GM12878 (cell line): Measurements from ENCODE around the gene SYNPO. TPM values are rescaled to one million over a fixed set of nuclear protein-coding genes. Genes with fewer than 3 reads are reported as not detected.

Experiments
- ATAC-seq: fragments of 200-7000 bp; cut with Tn5 transposase; 3 replicates; pipeline ENCODE4 v1.9.1; 2020; ENCODE audit warnings: mild to moderate bottlenecking, moderate library complexity
- BruUV-seq: library from RNA; stranded (reverse); fragments of 400-500 nt; replicated peaks from 2 replicates; lab custom pipeline; 2021; lab: Mats Ljungman, UMichigan
- CTCF ChIA-PET: fragments of 300-600 bp; sonication (Branson Sonifier 250); formaldehyde crosslinking; extraction: SDS; loops from one replicate; lab custom pipeline; 2021; ENCODE audit warnings: inconsistent platforms; lab: Yijun Ruan, JAX
- POLR2A ChIA-PET: fragments of 350-600 bp; formaldehyde crosslinking; extraction: SDS; loops from one replicate; lab custom pipeline; 2021; ENCODE audit warnings: inconsistent platforms; lab: Charles Lee
- RAD21 ChIA-PET: fragments of 300-600 bp; sonication (Branson Sonifier 250); formaldehyde crosslinking; loops from one replicate; lab custom pipeline; 2023; ENCODE audit warnings: antibody characterized with exemption; ENCODE audit not compliant: unreplicated experiment; lab: Charles Lee
- SMC1A ChIA-PET: fragments of 300-600 bp; sonication (Branson Sonifier 250); formaldehyde crosslinking; loops from one replicate; lab custom pipeline; 2023; ENCODE audit not compliant: unreplicated experiment, uncharacterized antibody; lab: Charles Lee
- DNase-seq: peaks from one replicate; pipeline ENCODE4 v3.0.0-alpha.2; 2011; ENCODE audit warnings: low read depth, low spot score
- FAIRE-seq: peaks from 3 replicates; lab custom pipeline; 2011; peaks lifted over from hg19 to GRCh38; lab: Jason Lieb, UNC
- H2AFZ ChIP-seq: 2 replicates; pipeline ENCODE4 v1.6.0; 2011; ENCODE audit warnings: low read depth, low read length, control low read depth; ENCODE audit not compliant: control insufficient read depth
- H3K27ac ChIP-seq: 2 replicates; pipeline ENCODE4 v1.5.1; 2011; ENCODE audit warnings: control low read depth; ENCODE audit not compliant: control insufficient read depth, insufficient read depth
- H3K27me3 ChIP-seq, 2 experiments: replicated peaks in 1 of 2; 2 replicates each; pipeline versions ENCODE4 v1.6.0 to v1.6.1; 2011; ENCODE audit warnings: low read length in 1 of 2; ENCODE audit not compliant: control insufficient read depth in 2 of 2, insufficient read depth in 2 of 2
- H3K36me3 ChIP-seq, 2 experiments: 2 replicates each; pipeline ENCODE4 v1.5.1; 2011; ENCODE audit warnings: low read length in 1 of 2; ENCODE audit not compliant: control insufficient read depth in 2 of 2, insufficient read depth in 2 of 2
- H3K4me1 ChIP-seq: 2 replicates; pipeline ENCODE4 v1.6.1; 2011; ENCODE audit warnings: mild to moderate bottlenecking, low read length, moderate library complexity, mixed read lengths; ENCODE audit not compliant: control insufficient read depth, insufficient read depth
- H3K4me2 ChIP-seq: 2 replicates; pipeline ENCODE4 v1.6.0; 2011; ENCODE audit warnings: control low read depth; ENCODE audit not compliant: control insufficient read depth, insufficient read depth
- H3K4me3 ChIP-seq: fragments of 200-600 bp; sonication (generic); 2 replicates; pipeline ENCODE4 v1.5.1; 2016
- H3K79me2 ChIP-seq: 2 replicates; pipeline ENCODE4 v1.6.0; 2011; ENCODE audit warnings: low read length; ENCODE audit not compliant: control insufficient read depth, insufficient read depth
- H3K9ac ChIP-seq: 2 replicates; pipeline ENCODE4 v1.8.0; 2011; ENCODE audit warnings: low read length, control low read depth, mixed read lengths; ENCODE audit not compliant: control insufficient read depth, insufficient read depth
- H3K9me3 ChIP-seq: replicated peaks from 3 replicates; pipeline ENCODE4 v1.5.1; 2011; ENCODE audit warnings: mild to moderate bottlenecking, low read length; ENCODE audit not compliant: control insufficient read depth, insufficient read depth
- H4K20me1 ChIP-seq: 2 replicates; pipeline ENCODE4 v1.6.0; 2011; ENCODE audit not compliant: control insufficient read depth, insufficient read depth
- CHD1 ChIP-seq: IDR thresholded peaks from 2 replicates; pipeline ENCODE4 v1.6.1; 2012; ENCODE audit warnings: low read depth, low read length, improper control_type of control experiment
- IKZF1 ChIP-seq: fragments of 450-650 bp; conservative IDR thresholded peaks from 2 replicates; pipeline ENCODE4 v1.6.1; 2017; ENCODE audit warnings: antibody characterized with exemption, mild to moderate bottlenecking
- NFYA ChIP-seq: IDR thresholded peaks from 2 replicates; pipeline ENCODE4 v1.6.1; 2011; ENCODE audit warnings: low read depth, mild to moderate bottlenecking, low read length, improper control_type of control experiment, borderline replicate concordance
- PAX8 ChIP-seq: fragments of 450-650 bp; IDR thresholded peaks from 2 replicates; pipeline ENCODE4 v1.6.1; 2017; ENCODE audit warnings: mild to moderate bottlenecking, moderate library complexity
- RUNX3 ChIP-seq: IDR thresholded peaks from 2 replicates; pipeline ENCODE4 v1.6.1; 2012; ENCODE audit warnings: low read length, inconsistent platforms
- SIX5 ChIP-seq: IDR thresholded peaks from 2 replicates; pipeline ENCODE4 v1.6.1; 2011; ENCODE audit warnings: mild to moderate bottlenecking, low read depth, low read length, moderate library complexity; ENCODE audit not compliant: severe bottlenecking
- SPI1 ChIP-seq: IDR thresholded peaks from 2 replicates; pipeline ENCODE4 v1.6.1; 2011; ENCODE audit warnings: low read depth, mild to moderate bottlenecking, low read length, moderate library complexity, borderline replicate concordance; ENCODE audit not compliant: insufficient read depth
- SRF ChIP-seq, 2 experiments: IDR thresholded peaks; 2 replicates each; pipeline ENCODE4 v1.6.1; 2011; ENCODE audit warnings: low read depth in 2 of 2, low read length in 2 of 2, mild to moderate bottlenecking in 1 of 2, moderate library complexity in 1 of 2
- TCF3 ChIP-seq: IDR thresholded peaks from 2 replicates; pipeline ENCODE4 v1.6.1; 2012; ENCODE audit warnings: low read depth, mild to moderate bottlenecking, low read length, borderline replicate concordance; ENCODE audit not compliant: insufficient read depth
- USF2 ChIP-seq: IDR thresholded peaks from 2 replicates; pipeline ENCODE4 v1.6.1; 2011; ENCODE audit warnings: low read depth, low read length, improper control_type of control experiment, borderline replicate concordance
- ZBTB4 ChIP-seq: fragments of 450-650 bp; formaldehyde crosslinking; IDR thresholded peaks from 2 replicates; pipeline ENCODE4 v1.4.0; 2022; ENCODE audit warnings: mild to moderate bottlenecking, moderate library complexity
- ZNF622 ChIP-seq: fragments of 450-650 bp; IDR thresholded peaks from 2 replicates; pipeline ENCODE4 v1.6.1; 2017; ENCODE audit warnings: mild to moderate bottlenecking, inconsistent platforms
- ZNF687 ChIP-seq: fragments of 450-650 bp; IDR thresholded peaks from 2 replicates; pipeline ENCODE4 v1.6.1; 2017; ENCODE audit warnings: mild to moderate bottlenecking, moderate library complexity
- WGBS: methylation state at CpG from one replicate; pipeline ENCODE4 v1.1.6; 2016; ENCODE audit warnings: low lambda C conversion rate; ENCODE audit not compliant: insufficient replicate concordance, insufficient coverage; ENCODE audit errors: missing lambda C conversion rate; 5-methylcytosine and 5-hydroxymethylcytosine counted together
- in situ Hi-C: fragments of 300-500 bp; cut with MboI; formaldehyde crosslinking; loops from 9 replicates; pipeline ENCODE4 v1.14.3; 2018; ENCODE audit warnings: mixed read lengths
- intact Hi-C: fragments of 100-400 bp; cut with micrococcal nuclease; formaldehyde crosslinking; loops from one replicate; pipeline ENCODE4 v1.14.2; 2022; ENCODE audit not compliant: unreplicated experiment
- polyA plus RNA-seq, 11 experiments: library from polyadenylated mRNA; depleted of rRNA in 4 of 11; unstranded in 6 of 11; stranded (reverse) in 5 of 11; fragments of >200 nt; fragmentation: Nextera tagmentation in 4 of 11; fragmentation: Illumina TruSeq in 1 of 11; extraction: Ambion mirVana in 4 of 11; extraction: Trizol in 1 of 11; gene quantifications; 1 replicate in 1 of 11; 2 replicates in 10 of 11; pipeline versions ENCODE4 v1.2.1 to v1.2.3, GENCODE V29; 2011 to 2016; ENCODE audit warnings: inconsistent platforms in 2 of 11, missing spikeins in 2 of 11, low read depth in 1 of 11
- total RNA-seq, 4 experiments: library from RNA; depleted of rRNA in 3 of 4; stranded (reverse); fragments of >200 nt in 3 of 4; fragmentation: Illumina TruSeq in 1 of 4; extraction: Trizol in 1 of 4; gene quantifications; 2 replicates each; pipeline versions ENCODE4 v1.2.1 to v1.2.3, GENCODE V29; 2013 to 2021

Gene SYNPO
- total and polyA plus RNA-seq, 10 of the 15 experiments (the other 5 are each of a cell fraction or from before 2014, with no cell fraction given): 0.77 to 21.0 (median 3.9) TPM

GRCh38 chr5:150608991-150609390 is 31.5 kb upstream of the SYNPO start:
- no peak; the same call in 2 of the 3 replicates for ATAC-seq
- ChIA-PET CTCF (interaction anchor here (1.9 kb wide), 1 partner anchor 27 kb away, joined by 7 read pairs; no protein-coding TSS in a partner anchor), SMC1A (interaction anchor here (0.6 kb wide), 1 partner anchor 549 kb away, joined by 3 read pairs; the partner anchor contains the start of gene ANXA6), RAD21 (interaction anchor here (0.6 to 1.0 kb wide), 2 partner anchors 17 to 92 kb away, joined by 3 read pairs; partner anchors contain the start of gene RBM22), POLR2A (interaction anchor here (1.1 to 2.0 kb wide), 2 partner anchors 11 to 25 kb away, joined by 3 to 5 read pairs; no protein-coding TSS in a partner anchor)
- no peak for DNase-seq
- FAIRE-seq: no peak
- intact Hi-C loops: no loop called here
- no peak overlapping the region for H3K9ac ChIP-seq
- in situ Hi-C loops: no loop called here
- no peaks in the 10 kb centered on the region for H4K20me1 ChIP-seq
- no peak overlapping the region for H3K27ac ChIP-seq
- 29% methylated on average over 5 of the region's 5 CpGs for WGBS
- H3K4me2 ChIP-seq: no peak overlapping the region
- no peak overlapping the region for H2AFZ ChIP-seq
- H3K4me3 ChIP-seq: no peak overlapping the region
- no peaks in the 10 kb centered on the region; a peak in 1 of 4 replicates for H3K27me3 ChIP-seq
- no peaks in the 10 kb centered on the region for H3K79me2 ChIP-seq
- no peaks in the 10 kb centered on the region for H3K4me1 ChIP-seq
- no TSS peak for BruUV-seq
- no peaks in the 10 kb centered on the region for H3K9me3 ChIP-seq
- no peaks in the 10 kb centered on the region for H3K36me3 ChIP-seq
- TF ChIP-seq RUNX3: peak; percentile 18; the same call in 1 of the 2 replicates
- TF ChIP-seq USF2: no peak
- no peak for TF ChIP-seq ZNF687
- no peak for TF ChIP-seq ZNF622
- no peak for TF ChIP-seq PAX8
- no peak for TF ChIP-seq SRF (IDR thresholded peaks at IDR 0.05; ENCODE audit: low read depth in 2 of 2, low read length in 2 of 2)
- peak; percentile 26; the same call in 1 of the 2 replicates for TF ChIP-seq IKZF1
- TF ChIP-seq SPI1: no peak
- no peak for TF ChIP-seq CHD1
- no peak for TF ChIP-seq SIX5
- TF ChIP-seq TCF3: 0 out of 2 replicates have a peak, but pooled peaks have one; percentile 37
- no peak for TF ChIP-seq ZBTB4
- TF ChIP-seq NFYA: no peak
